Type B pancreatic cell (in vitro differentiated cells): Measurements from ENCODE around the gene MSRB1. TPM values are rescaled to one million over a fixed set of nuclear protein-coding genes. Genes with fewer than 3 reads are reported as not detected.
A peak's percentile ranks its signal among the peaks of the same experiment; 100 is the strongest.

Experiments
- DNase-seq: peaks from one replicate; pipeline ENCODE4 v3.0.0; 2021; ENCODE audit warnings: mixed read lengths; ENCODE audit not compliant: unreplicated experiment; ENCODE audit errors: extremely low spot score
- H3K27ac Mint-ChIP-seq: 2 replicates; pipeline ENCODE4 v1.8.0; 2021; ENCODE audit warnings: mild to moderate bottlenecking, mixed read lengths
- H3K27me3 Mint-ChIP-seq: 2 replicates; pipeline ENCODE4 v1.8.0; 2021; ENCODE audit warnings: mixed read lengths
- H3K36me3 Mint-ChIP-seq: 2 replicates; pipeline ENCODE4 v1.8.0; 2021; ENCODE audit warnings: mixed read lengths
- H3K4me1 Mint-ChIP-seq: one replicate; pipeline ENCODE4 v1.8.0; 2021; ENCODE audit warnings: mixed read lengths; ENCODE audit not compliant: unreplicated experiment
- H3K4me3 Mint-ChIP-seq: 2 replicates; pipeline ENCODE4 v1.8.0; 2021; ENCODE audit warnings: mild to moderate bottlenecking, mixed read lengths
- H3K9me3 Mint-ChIP-seq: 2 replicates; pipeline ENCODE4 v1.8.0; 2021; ENCODE audit warnings: mixed read lengths
- total RNA-seq: library from RNA; stranded (reverse); gene quantifications from 2 replicates; pipeline ENCODE4 v1.2.1, GENCODE V29; 2021; ENCODE audit warnings: low replicate concordance
- TF ChIP-seq, protein P1 (sequence below): fragments of 200-600 bp; sonication (generic); conservative IDR thresholded peaks from 2 replicates; pipeline ENCODE4 v1.5.0; 2021; ENCODE audit warnings: antibody characterized with exemption, mild to moderate bottlenecking

MSRB1 gene
- total RNA-seq, 1 donor from 2014 or later = 34.8 TPM

DNA sequence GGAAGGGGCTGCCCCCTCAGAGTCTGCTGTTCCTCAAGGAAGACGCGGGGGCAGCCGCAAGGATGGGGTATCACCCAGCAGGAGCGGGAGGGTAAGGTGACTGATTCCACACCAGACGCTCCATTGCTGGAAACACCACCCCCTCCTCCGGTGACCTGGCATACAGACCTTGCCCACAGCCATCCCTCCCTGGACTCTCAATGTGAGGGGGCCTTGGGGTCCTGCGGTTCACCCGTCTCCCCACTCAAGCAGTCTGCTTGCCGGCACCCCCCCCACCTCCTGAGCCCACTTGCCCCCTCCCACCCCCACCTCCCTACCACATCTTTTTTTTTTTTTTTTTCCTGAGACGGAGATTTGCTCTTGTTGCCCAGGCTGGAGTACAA, 12.7 kb downstream of the MSRB1 start:
- TF ChIP-seq, protein P1, sequence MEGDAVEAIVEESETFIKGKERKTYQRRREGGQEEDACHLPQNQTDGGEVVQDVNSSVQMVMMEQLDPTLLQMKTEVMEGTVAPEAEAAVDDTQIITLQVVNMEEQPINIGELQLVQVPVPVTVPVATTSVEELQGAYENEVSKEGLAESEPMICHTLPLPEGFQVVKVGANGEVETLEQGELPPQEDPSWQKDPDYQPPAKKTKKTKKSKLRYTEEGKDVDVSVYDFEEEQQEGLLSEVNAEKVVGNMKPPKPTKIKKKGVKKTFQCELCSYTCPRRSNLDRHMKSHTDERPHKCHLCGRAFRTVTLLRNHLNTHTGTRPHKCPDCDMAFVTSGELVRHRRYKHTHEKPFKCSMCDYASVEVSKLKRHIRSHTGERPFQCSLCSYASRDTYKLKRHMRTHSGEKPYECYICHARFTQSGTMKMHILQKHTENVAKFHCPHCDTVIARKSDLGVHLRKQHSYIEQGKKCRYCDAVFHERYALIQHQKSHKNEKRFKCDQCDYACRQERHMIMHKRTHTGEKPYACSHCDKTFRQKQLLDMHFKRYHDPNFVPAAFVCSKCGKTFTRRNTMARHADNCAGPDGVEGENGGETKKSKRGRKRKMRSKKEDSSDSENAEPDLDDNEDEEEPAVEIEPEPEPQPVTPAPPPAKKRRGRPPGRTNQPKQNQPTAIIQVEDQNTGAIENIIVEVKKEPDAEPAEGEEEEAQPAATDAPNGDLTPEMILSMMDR = no peak
- H3K4me1 Mint-ChIP-seq = peaks cover 4% of the 10 kb centered on the region
- no peaks in the 10 kb centered on the region for H3K36me3 Mint-ChIP-seq
- H3K9me3 Mint-ChIP-seq = no peaks in the 10 kb centered on the region
- DNase-seq = no peak
- no peak overlapping the region for H3K4me3 Mint-ChIP-seq
- peaks cover 5% of the 10 kb centered on the region for H3K27me3 Mint-ChIP-seq
- no peak overlapping the region for H3K27ac Mint-ChIP-seq

DNA sequence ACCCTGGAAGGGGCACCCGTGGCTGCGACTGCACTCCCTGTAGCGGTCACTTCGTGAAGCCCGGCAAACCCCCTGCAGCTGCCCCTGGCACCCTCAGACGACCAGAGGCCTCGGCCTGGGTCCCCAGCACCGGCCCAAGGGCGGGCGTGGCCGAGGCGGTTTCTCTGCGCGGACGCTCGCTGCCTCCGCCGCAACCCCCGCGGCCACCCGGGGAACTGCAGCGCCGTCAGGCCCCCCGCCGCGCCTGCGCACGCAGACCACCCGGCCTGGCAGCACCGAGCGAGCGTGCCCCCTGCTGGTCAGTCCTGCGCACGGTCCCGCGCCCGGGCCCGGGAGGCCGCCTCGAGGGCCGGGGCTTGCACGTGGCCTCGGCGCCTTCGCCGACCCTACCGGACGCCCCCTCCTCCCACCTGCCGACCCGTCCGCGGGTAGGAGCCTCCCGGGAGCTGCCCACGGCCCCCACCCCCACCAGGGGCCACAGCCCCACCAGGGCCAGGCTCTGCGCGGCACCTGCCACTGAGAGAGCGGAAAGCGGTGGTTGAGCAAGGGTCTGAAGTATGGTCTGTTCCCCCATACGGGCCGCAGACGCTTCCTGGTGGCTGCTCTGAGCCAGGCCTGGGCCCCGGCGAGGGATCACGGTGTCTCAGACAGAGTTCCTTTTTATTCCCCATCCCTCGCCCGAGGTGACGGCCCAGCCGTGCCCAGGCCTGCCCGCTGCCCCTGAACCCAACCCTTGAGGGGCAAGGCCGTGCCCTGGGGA, 13.2 kb downstream of the MSRB1 start:
- no peaks in the 10 kb centered on the region for H3K9me3 Mint-ChIP-seq
- peaks cover 7% of the 10 kb centered on the region for H3K27me3 Mint-ChIP-seq
- no peak overlapping the region for H3K4me3 Mint-ChIP-seq
- no peak overlapping the region for H3K27ac Mint-ChIP-seq
- H3K36me3 Mint-ChIP-seq = no peaks in the 10 kb centered on the region
- peaks cover 4% of the 10 kb centered on the region for H3K4me1 Mint-ChIP-seq
- TF ChIP-seq, protein P1 = peak; percentile 97
- DNase-seq = peak; percentile 98

DNA sequence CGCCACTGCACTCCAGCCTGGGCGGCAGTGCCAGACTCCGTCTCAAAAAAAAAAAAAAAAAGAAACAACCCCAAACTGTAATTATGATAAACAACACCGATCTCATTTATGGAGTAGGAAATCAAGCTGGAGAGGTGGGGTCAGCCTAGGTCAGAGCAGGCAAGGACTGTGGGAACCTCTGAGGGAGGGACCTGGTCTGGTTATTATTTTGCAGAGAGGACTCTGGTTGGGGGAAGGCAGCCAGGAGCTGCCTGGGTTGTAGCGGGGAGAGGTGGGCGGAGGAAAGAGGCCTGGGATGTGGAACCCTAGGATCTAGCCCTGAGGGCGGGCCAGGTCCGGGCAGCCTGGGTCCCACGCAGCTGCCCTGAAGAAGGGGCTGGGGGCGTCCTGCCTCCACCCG, 13.9 kb downstream of the MSRB1 start:
- peak overlapping the region; percentile 48 for H3K27ac Mint-ChIP-seq
- no peaks in the 10 kb centered on the region for H3K36me3 Mint-ChIP-seq
- TF ChIP-seq, protein P1 = no peak
- no peak for DNase-seq
- H3K27me3 Mint-ChIP-seq = peaks cover 12% of the 10 kb centered on the region
- H3K4me1 Mint-ChIP-seq = peaks cover 4% of the 10 kb centered on the region
- no peaks in the 10 kb centered on the region for H3K9me3 Mint-ChIP-seq
- peak overlapping the region; percentile 81 for H3K4me3 Mint-ChIP-seq

DNA sequence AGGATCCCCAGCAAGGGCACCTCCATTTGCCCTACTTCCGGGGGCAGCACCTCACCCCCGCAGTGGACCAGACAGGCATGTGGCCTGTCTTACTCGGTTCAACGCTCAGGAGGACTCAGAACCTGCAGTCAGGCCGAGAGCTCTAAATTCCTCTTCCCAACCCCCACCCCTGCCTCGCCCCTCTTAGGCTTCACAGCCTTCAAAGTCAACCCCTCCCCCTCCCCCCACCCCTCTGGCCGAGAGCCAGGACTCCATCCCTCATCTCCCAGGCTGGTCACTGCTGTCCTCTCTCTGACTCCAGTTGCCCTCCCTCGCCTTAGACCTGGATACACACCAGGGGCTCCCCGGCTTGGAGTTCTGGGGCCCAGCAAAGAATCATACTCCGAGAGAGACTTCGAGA, 16.7 kb downstream of the MSRB1 start:
- Mint-ChIP-seq H3K27me3 (peaks cover 33% of the 10 kb centered on the region), H3K9me3 (no peaks in the 10 kb centered on the region), H3K27ac (no peak overlapping the region), H3K36me3 (no peaks in the 10 kb centered on the region), H3K4me3 (no peak overlapping the region), H3K4me1 (peaks cover 5% of the 10 kb centered on the region)
- DNase-seq = no peak
- TF ChIP-seq, protein P1 = no peak

DNA sequence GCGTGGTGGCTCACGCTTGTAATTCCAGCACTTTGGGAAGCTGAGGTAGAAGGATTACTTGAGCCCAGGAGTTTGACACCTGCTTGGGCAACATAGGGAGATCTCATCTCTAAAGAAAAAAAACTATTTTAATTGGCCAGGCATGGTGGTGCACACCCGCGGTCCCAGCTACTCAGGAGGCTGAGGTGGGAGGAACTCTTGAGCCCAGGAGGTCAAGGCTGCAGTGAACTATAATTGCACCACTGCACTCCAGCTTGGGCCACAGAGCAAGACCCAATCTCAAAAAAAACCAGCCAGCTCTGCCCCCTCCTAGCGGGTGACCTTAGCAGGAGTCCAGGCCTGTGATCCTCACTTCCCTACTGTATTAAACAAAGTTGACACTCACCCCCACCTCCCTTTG, 18.9 kb downstream of the MSRB1 start:
- no peak overlapping the region for H3K4me3 Mint-ChIP-seq
- no peak for DNase-seq

More for the DNA sequence above, 18.9 kb downstream of the MSRB1 start:
- peaks cover 11% of the 10 kb centered on the region for H3K4me1 Mint-ChIP-seq
- TF ChIP-seq, protein P1 = no peak
- no peaks in the 10 kb centered on the region for H3K9me3 Mint-ChIP-seq
- H3K27me3 Mint-ChIP-seq = peaks cover 47% of the 10 kb centered on the region
- no peaks in the 10 kb centered on the region for H3K36me3 Mint-ChIP-seq
- no peak overlapping the region for H3K27ac Mint-ChIP-seq
